KMS-11 (cell line): Measurements from ENCODE around the gene SFT2D3.

Experiments
- H2AFZ ChIP-seq: fragments of 200-600 bp; sonication (generic); 2 replicates; pipeline ENCODE4 v1.6.1; 2016; ENCODE audit warnings: antibody characterized with exemption, mixed run types, low read depth
- H3K27ac ChIP-seq: fragments of 200-600 bp; sonication (generic); 2 replicates; pipeline ENCODE4 v1.6.1; 2016; ENCODE audit warnings: mild to moderate bottlenecking, mixed run types
- H3K27me3 ChIP-seq: fragments of 200-600 bp; sonication (generic); 2 replicates; pipeline ENCODE4 v1.6.1; 2017; ENCODE audit warnings: mild to moderate bottlenecking, low read depth, mixed run types, moderate library complexity; ENCODE audit not compliant: insufficient read depth
- H3K36me3 ChIP-seq: fragments of 200-600 bp; sonication (generic); 2 replicates; pipeline ENCODE4 v1.6.1; 2017; ENCODE audit warnings: mild to moderate bottlenecking, mixed run types; ENCODE audit not compliant: insufficient read depth
- H3K4me1 ChIP-seq: fragments of 200-600 bp; sonication (generic); 2 replicates; pipeline ENCODE4 v1.6.1; 2016; ENCODE audit warnings: mild to moderate bottlenecking, low read depth, mixed run types; ENCODE audit not compliant: poor library complexity, severe bottlenecking
- H3K4me2 ChIP-seq: fragments of 200-600 bp; sonication (generic); 2 replicates; pipeline ENCODE4 v1.7.0; 2016; ENCODE audit warnings: mild to moderate bottlenecking, mixed run types
- H3K4me3 ChIP-seq: fragments of 200-600 bp; sonication (generic); IDR thresholded peaks from 2 replicates; pipeline ENCODE4 v1.6.1; 2017; ENCODE audit warnings: low read depth, low read length, mixed read lengths; ENCODE audit not compliant: insufficient read depth
- H3K79me2 ChIP-seq: fragments of 200-600 bp; sonication (generic); 2 replicates; pipeline ENCODE4 v1.6.1; 2016; ENCODE audit warnings: low read depth, mixed run types; ENCODE audit not compliant: insufficient read depth
- H3K9ac ChIP-seq: fragments of 200-600 bp; sonication (generic); 2 replicates; pipeline ENCODE4 v1.6.1; 2016; ENCODE audit warnings: mild to moderate bottlenecking, mixed run types
- H4K20me1 ChIP-seq: fragments of 200-600 bp; sonication (generic); 2 replicates; pipeline ENCODE4 v1.6.1; 2016; ENCODE audit warnings: mild to moderate bottlenecking, mixed run types; ENCODE audit not compliant: insufficient read depth
- CTCF ChIP-seq: fragments of 200-600 bp; sonication (generic); conservative IDR thresholded peaks from 2 replicates; pipeline ENCODE4 v1.6.1; 2017; ENCODE audit warnings: low read depth, mild to moderate bottlenecking, antibody characterized with exemption, low read length, moderate library complexity, mixed read lengths

Gene SFT2D3

GRCh38 chr2:127703282-127703681 is 2.0 kb downstream of the SFT2D3 start:
- no peaks in the 10 kb centered on the region for H4K20me1 ChIP-seq
- H3K27ac ChIP-seq = peak overlapping the region; percentile 97; the same call in 1 of the 2 replicates
- H3K79me2 ChIP-seq = peaks cover 17% of the 10 kb centered on the region; the same call in 1 of the 2 replicates
- H3K4me3 ChIP-seq = no peak overlapping the region
- TF ChIP-seq CTCF = no peak
- peaks cover 50% of the 10 kb centered on the region for H3K4me1 ChIP-seq
- peak overlapping the region; percentile 86; the same call in 1 of the 2 replicates for H3K4me2 ChIP-seq
- no peaks in the 10 kb centered on the region for H3K36me3 ChIP-seq
- H2AFZ ChIP-seq = no peak overlapping the region
- no peak overlapping the region for H3K9ac ChIP-seq
- no peaks in the 10 kb centered on the region for H3K27me3 ChIP-seq

GRCh38 chr2:127704641-127705390 is 3.5 kb downstream of the SFT2D3 start:
- Histone ChIP-seq H4K20me1 (no peaks in the 10 kb centered on the region), H3K27ac (peak overlapping the region; percentile 97), H3K36me3 (0 out of 2 replicates have a peak, but pooled peaks cover 3% of the 10 kb centered on the region)

GRCh38 chr2:127705391-127706065 is 4.2 kb downstream of the SFT2D3 start:
- no peaks in the 10 kb centered on the region for H3K27me3 ChIP-seq
- no peak overlapping the region for H3K9ac ChIP-seq
- H3K4me2 ChIP-seq = peak overlapping the region; percentile 86; the same call in 1 of the 2 replicates
- TF ChIP-seq CTCF = no peak
- peaks cover 41% of the 10 kb centered on the region for H3K4me1 ChIP-seq
- peak overlapping the region; percentile 97; the same call in 1 of the 2 replicates for H3K27ac ChIP-seq
- H3K79me2 ChIP-seq = peaks cover 17% of the 10 kb centered on the region; the same call in 1 of the 2 replicates
- no peak overlapping the region for H3K4me3 ChIP-seq
- no peaks in the 10 kb centered on the region for H4K20me1 ChIP-seq
- no peak overlapping the region for H2AFZ ChIP-seq
- H3K36me3 ChIP-seq = 0 out of 2 replicates have a peak, but pooled peaks cover 3% of the 10 kb centered on the region

More at GRCh38 chr2:127704641-127705390, 3.5 kb downstream of the SFT2D3 start:
- H3K4me1 ChIP-seq = peaks cover 47% of the 10 kb centered on the region
- no peak overlapping the region for H3K4me3 ChIP-seq
- H3K9ac ChIP-seq = peak overlapping the region; percentile 7; the same call in 1 of the 2 replicates
- TF ChIP-seq CTCF = no peak
- H3K4me2 ChIP-seq = peak overlapping the region; percentile 86
- H3K79me2 ChIP-seq = peaks cover 17% of the 10 kb centered on the region; the same call in 1 of the 2 replicates
- no peak overlapping the region for H2AFZ ChIP-seq
- no peaks in the 10 kb centered on the region for H3K27me3 ChIP-seq

GRCh38 chr2:127706215-127706990 is 5.1 kb downstream of the SFT2D3 start:
- H3K27me3 ChIP-seq = no peaks in the 10 kb centered on the region
- H3K4me2 ChIP-seq = no peak overlapping the region
- no peak overlapping the region for H3K4me3 ChIP-seq
- peaks cover 41% of the 10 kb centered on the region for H3K4me1 ChIP-seq
- no peaks in the 10 kb centered on the region for H4K20me1 ChIP-seq
- no peak overlapping the region for H3K9ac ChIP-seq
- H3K27ac ChIP-seq = peak overlapping the region; percentile 97; the same call in 1 of the 2 replicates
- no peak overlapping the region for H2AFZ ChIP-seq
- 0 out of 2 replicates have a peak, but pooled peaks cover 3% of the 10 kb centered on the region for H3K36me3 ChIP-seq
- no peak for TF ChIP-seq CTCF
- H3K79me2 ChIP-seq = peaks cover 17% of the 10 kb centered on the region; the same call in 1 of the 2 replicates
